Stimulated activated CD8-positive, alpha-beta memory T cell treated with anti-CD3 and anti-CD28 coated beads, Interleukin-7, amount 100 ng/mL, for 48 hours (primary cell): Measurements from ENCODE around the gene DSTYK.
"Not testable (repeated sequence)": the region's sequence is repeated elsewhere in the genome, so short reads cannot be mapped to it uniquely, and the experiment has no call there.

Source experiments
- DNase-seq, 2 donors: peaks; one replicate each; pipeline ENCODE4 v3.0.0-alpha.2; 2020; ENCODE audit warnings: low read depth in 1 of 2; ENCODE audit errors: extremely low read depth in 1 of 2

DSTYK gene

DNA sequence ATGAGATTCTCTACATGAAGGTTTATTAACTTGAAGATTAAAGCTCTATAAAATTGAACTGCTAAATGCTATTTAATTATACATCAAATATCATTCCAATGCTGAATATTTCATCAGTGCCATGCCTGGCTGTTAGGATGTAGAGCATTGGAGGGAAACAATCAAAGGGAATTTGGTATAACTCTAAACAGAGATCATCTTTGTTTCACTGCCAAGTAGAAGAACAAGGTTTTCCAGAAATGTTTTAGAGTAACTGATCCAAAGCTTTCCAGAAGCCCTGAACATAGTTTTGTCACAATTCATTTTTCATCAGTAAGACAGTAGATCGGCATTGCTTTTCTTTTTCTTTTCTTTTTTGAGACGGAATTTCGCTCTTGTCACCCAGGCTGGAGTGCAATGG lies 5.9 kb upstream of the DSTYK start:
- DNase-seq = no peak

DNA sequence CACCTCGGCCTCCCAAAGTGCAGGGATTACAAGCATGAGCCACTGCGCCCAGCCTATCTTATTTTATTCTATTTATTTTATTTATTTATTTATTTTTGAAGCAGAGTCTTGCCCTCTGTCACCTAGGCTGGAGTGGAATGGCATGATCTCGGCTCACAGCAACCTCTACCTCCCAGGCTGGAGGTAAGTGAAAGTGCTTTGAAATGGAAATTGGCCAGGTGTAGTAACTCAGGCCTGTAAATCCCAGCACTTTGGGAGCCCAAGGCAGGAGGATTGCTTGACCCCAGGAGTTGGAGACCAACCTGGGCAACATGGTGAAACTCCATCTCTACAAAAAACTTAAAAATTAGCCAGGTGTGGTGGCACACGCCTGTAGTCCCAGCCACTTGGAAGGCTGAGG lies 5.1 kb upstream of the DSTYK start:
- DNase-seq = no peak

DNA sequence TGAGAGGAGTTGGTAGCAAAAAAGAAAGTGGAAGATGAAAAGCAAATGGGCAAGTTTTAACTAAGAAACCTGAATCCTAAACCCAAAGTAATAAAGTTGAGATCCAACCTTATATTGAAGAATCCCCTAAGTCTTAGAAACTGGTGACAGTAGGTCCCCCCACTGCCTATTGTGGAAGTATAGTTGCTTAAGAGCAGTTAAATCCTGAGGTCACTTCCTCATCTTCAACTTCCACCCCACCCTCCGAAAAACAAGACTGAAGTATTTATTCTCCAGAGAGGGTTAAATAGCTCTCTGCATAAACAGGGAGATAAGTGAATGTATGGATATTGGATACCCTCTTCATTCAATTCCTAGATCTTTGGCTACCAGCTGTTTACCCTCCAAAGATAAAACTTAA lies 3.3 kb upstream of the DSTYK start:
- DNase-seq = no peak

GRCh38 chr1:205211839-205212536 lies 486 bp upstream of the DSTYK start:
- DNase-seq = no peak

- DNase-seq = no peak
Observed at GRCh38 chr1:205210756-205211168, 740 bp downstream of the DSTYK start.

- DNase-seq = no peak
Observed at GRCh38 chr1:205208811-205209210, 2.7 kb downstream of the DSTYK start.

DNA sequence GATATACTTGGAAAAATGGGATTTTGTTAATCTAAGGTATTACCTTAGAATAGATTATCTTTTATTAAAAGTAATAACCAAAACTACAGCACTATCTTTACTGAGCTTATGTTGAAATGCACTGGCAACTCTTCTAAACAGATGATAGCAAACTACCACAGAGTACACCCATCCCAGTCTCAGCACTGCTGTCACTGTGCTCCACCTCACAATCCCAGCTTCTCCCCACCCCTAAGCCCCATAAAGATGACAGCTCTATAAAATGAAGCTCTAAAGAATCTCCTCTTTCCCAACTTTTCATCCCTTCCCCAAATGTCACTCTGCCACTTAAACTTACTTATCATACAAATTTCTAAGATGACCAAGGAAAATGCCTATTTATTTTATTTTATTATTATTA lies 6.4 kb downstream of the DSTYK start:
- no peak for DNase-seq

GRCh38 chr1:205204552-205204951 lies 7.0 kb downstream of the DSTYK start:
- no peak for DNase-seq

DNA sequence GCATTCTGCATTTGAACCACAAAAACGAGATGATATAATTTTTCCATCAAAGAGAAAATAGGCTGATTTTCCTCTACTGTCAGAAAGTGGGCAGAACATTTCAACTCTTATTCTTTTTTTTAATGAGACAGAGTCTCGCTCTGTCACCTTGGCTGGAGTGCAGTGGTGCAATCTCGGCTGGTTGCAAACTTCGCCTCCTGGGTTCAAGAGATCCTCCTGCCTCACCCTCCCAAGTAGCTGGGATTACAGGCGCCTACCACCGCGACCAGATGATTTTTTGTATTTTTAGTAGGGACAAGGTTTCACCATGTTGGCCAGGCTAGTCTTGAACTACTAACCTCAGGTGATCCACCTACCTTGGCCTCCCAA lies 11.6 kb downstream of the DSTYK start:
- DNase-seq = no peak

DNA sequence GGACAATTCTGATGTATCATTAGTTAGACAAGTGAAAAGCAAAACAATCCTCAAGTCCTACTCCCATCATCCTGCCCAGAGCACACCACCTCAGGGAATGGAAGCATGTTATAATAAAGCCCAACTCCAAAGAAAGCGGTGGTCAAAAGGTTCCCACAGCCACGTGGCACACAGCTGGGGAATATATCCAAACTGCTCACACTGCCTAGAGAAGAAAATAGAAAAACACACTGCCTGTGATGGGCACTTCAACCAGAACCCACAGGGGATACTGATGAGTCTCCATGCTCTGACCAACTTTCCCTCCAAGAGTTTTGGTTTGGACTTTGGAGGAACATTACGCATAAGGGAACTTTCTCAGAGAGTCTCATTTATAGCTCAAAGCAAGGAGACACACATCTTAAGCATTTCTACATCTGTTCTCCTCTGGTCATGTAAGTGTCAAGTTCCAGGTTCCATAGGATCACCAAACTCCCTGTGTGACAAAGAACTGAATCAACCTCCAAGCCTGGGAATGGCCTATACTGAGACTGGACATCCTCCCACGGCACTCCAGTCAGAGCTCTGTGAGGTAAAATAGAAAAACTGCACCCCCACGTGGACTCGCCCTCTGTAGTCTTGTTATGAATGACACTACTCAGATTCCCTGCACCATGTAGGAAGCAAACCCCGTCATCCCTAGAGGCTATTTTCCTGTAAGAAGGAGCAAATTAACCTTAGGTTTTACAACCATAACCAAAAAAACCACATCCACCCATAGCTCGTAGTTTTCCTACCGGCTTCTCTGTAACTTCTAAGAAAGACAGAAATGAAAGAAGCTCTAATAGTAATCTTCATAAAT lies 12.2 kb downstream of the DSTYK start:
- peak in 1 of 2 donors; percentile 54 for DNase-seq

DNA sequence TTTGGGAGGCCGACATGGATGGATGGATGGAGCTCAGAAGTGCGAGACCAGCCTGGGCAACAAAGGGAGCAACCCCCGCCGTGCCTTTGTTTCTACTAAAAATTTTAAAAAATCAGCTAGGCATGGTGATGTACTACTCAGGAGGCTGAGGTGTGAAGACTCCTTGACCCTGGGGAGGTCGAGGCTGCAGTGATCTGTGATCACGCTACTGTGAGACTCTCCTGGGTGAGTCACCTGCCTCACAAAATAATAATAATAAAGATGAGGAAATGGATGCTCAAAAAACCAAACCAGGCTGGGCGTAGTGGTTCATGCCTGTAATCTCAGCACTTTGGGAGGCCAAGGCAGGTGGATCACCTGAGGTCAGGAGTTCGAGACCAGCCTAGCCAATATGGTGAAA lies 19.2 kb downstream of the DSTYK start:
- DNase-seq = no peak

DNA sequence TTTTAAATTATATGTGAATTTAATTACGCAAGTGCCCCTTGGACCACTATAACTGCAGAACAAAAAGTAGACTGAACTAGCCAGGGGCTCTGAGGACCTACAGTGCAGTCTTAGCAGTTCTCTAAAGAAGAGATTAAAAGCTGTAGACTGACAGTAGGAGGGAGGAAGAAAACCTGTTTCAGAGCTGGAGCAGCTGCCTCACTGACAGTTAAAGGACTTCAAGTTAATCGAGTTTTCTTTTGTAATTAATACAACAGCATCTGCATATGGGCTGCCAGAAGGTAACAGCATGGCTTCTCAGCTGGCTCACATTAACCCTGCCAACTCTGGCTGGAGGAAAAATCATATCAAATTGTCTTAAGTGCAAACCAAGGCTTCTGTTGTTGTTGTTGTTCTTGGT lies 19.9 kb downstream of the DSTYK start:
- DNase-seq = no peak

DNA sequence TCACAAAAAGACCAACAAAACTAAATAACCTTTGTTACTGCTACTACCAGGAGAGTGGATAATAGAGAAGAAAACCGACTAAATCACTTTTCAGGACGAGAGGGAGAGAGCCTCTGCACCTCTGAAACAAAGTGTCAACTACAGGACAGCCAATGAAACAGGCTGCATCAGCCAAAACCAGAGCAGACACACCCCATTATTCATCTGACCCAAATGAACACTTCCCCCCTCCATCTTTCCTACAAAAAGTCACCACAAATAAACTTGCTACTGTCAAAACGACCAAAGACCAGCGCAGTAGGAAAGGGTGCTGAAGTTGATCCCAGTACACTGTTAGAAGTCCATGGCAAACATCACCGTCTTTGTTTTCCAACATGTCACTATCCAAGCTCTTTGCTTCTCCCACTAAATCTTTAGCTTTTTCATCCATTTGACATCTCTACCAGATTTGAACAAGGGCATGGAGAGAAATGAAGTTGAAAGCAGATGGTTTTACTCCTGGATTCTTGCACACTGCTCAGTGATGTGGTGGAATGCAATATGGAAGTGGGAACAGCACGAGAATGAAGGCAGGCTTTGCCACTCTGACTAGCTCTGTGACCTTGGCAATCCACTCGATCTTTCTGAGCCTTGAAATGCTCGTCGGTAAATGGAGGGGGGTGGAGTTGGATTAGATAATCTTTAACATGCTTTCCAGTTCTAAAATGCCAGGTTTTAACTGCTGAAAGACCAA lies 20.5 kb downstream of the DSTYK start:
- no peak for DNase-seq

- DNase-seq = no peak
Observed at GRCh38 chr1:205189131-205189530, 22.4 kb downstream of the DSTYK start.

GRCh38 chr1:205188596-205188995 lies 22.9 kb downstream of the DSTYK start:
- DNase-seq = no peak

DNA sequence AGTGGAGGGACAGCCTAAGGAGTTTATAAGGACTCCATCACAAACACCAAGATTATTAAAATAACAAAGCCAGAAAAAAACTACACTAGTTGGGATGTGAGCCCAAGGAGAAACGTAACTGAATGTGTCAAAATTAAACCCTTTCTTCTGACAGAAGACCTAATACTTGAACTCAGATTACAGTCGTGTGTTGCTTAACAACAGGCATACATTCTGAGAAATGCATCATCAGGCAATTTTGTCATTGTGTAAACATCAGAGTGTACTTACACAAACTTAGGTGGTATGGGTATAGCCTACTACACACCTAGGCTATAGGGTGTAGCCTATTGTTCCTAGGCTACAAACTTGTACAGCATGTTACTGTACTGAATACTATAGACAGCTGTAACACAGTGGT lies 23.4 kb downstream of the DSTYK start:
- DNase-seq = no peak

DNA sequence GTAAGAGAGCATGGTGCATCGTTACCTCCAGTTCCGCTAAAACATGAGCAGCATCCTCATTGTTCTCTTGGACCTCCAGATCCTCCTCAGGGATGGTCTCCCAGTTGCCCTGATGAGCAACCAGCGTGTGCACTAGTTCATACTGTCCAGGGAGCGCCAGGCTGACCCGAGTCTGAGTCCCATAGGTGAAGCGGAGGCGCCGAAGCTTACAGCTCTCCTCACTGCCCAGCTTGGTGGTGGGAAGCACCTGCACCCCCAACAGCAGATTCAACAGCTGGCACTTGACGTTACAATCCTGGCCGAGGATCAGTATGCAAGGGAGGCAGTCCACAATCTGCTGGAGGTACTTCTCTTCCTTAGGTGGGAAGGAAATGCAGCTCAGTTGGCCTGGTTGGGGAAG lies 24.1 kb downstream of the DSTYK start:
- no peak for DNase-seq

DNA sequence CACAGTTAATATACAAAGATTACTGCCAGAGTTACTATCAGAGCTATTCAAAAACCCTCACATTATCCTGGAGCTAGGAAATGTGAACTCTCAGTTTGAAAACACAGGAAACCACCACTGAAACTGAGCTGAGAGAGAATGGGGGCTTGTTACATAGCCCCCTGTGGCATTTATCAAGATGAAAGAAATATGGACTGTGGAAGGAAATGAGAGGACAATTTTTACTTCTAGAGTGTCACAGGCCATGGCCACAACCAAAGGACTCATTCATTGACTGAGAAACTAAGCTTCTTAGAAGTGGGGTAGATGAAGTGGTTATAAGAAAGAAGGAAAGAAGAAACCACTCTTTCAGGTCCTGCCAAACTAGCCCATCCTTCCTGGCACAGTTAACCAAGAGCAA lies 25.3 kb downstream of the DSTYK start:
- DNase-seq = no peak

- no peak for DNase-seq
Observed at GRCh38 chr1:205183676-205184335, 27.7 kb downstream of the DSTYK start.

DNA sequence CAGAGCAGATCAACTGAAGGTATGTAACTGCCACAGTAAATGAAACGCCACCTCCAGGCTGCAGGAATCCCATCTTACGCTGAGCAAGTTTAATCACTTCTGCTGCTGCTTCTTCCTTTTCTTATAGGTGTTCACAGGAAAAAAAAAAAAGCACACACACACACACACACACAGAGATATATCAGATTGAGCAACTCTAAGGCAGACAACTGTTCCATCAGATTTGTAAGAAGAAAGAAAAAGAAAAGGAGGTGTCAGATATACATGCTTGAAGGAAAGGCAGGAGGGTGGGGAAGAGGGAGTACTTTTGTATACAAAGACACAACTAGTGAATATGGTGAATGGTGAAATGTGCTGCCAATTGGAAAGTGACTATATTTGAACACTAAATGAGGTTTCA lies 28.6 kb downstream of the DSTYK start:
- no peak for DNase-seq

DNA sequence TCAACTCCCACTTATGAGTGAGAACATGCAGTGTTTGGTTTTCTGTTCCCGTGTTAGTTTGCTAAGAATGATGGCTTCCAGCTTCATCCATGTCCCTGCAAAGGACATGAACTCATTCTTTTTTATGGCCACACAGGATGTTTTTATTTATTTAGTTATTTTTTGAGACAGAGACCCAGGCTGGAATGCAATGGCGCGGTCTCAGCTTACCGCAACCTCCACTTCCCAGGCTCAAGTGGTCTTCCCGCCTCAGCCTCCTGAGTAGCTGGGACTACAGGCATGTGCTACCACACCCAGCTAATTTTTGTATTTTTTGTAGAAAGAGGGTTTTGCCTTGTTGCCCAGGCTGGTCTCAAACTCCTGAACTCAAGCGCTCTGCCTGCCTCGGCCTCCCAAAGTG lies 31.2 kb downstream of the DSTYK start:
- DNase-seq = not testable (repeated sequence)
